HG02798 (cell line): ENCODE results near the gene ANTXR2.
"Not testable (repeated sequence)": the region's sequence is repeated elsewhere in the genome, so short reads cannot be mapped to it uniquely, and the experiment has no call there.

ENCODE experiments used
- ATAC-seq: cut with Tn5 transposase; IDR thresholded peaks from one replicate; pipeline ENCODE4 v1.9.1; 2021; ENCODE audit warnings: mild to moderate bottlenecking; ENCODE audit not compliant: unreplicated experiment, poor library complexity

The ANTXR2 gene

GRCh38 chr4:79999048-79999447 lies 74.0 kb downstream of the ANTXR2 start:
- ATAC-seq = not testable (repeated sequence)

- ATAC-seq = no peak
Measured at GRCh38 chr4:79998201-79998600, 74.8 kb downstream of the ANTXR2 start.

GRCh38 chr4:79996851-79997250 lies 76.2 kb downstream of the ANTXR2 start:
- ATAC-seq = no peak

- ATAC-seq = no peak
Measured at GRCh38 chr4:79993476-79993875, 79.6 kb downstream of the ANTXR2 start.

- no peak for ATAC-seq
Measured at GRCh38 chr4:79991601-79992000, 81.4 kb downstream of the ANTXR2 start.

GRCh38 chr4:79991100-79991499 lies 81.9 kb downstream of the ANTXR2 start:
- not testable (repeated sequence) for ATAC-seq

GRCh38 chr4:79987401-79987800 lies 85.6 kb downstream of the ANTXR2 start:
- ATAC-seq = no peak

- ATAC-seq = no peak
Measured at GRCh38 chr4:79983431-79983830, 89.6 kb downstream of the ANTXR2 start.

- no peak for ATAC-seq
Measured at GRCh38 chr4:79982601-79983322, 90.3 kb downstream of the ANTXR2 start.

GRCh38 chr4:79980448-79980847 lies 92.6 kb downstream of the ANTXR2 start:
- ATAC-seq = no peak

GRCh38 chr4:79979785-79980437 lies 93.1 kb downstream of the ANTXR2 start:
- ATAC-seq = no peak

GRCh38 chr4:79977131-79977840 lies 95.7 kb downstream of the ANTXR2 start:
- ATAC-seq = no peak

GRCh38 chr4:79964400-79965211 lies 108.4 kb downstream of the ANTXR2 start:
- ATAC-seq = no peak

GRCh38 chr4:79964020-79964399 lies 109.0 kb downstream of the ANTXR2 start:
- no peak for ATAC-seq

- ATAC-seq = no peak
Measured at GRCh38 chr4:79959652-79960051, 113.4 kb downstream of the ANTXR2 start.

GRCh38 chr4:79958466-79959264 lies 114.4 kb downstream of the ANTXR2 start:
- ATAC-seq = no peak

GRCh38 chr4:79949178-79949577 lies 123.9 kb downstream of the ANTXR2 start:
- ATAC-seq = no peak

- ATAC-seq = no peak
Measured at GRCh38 chr4:79948739-79949138, 124.3 kb downstream of the ANTXR2 start.

GRCh38 chr4:79948261-79948660 lies 124.8 kb downstream of the ANTXR2 start:
- ATAC-seq = no peak

- ATAC-seq = no peak
Measured at GRCh38 chr4:79947386-79947785, 125.6 kb downstream of the ANTXR2 start.
